ENCODE measurements around the gene TRA2B.

The TRA2B gene

GRCh38 chr3:185949515-185949914 lies 11.7 kb upstream of the TRA2B start:
- DNase-seq = no peak

- no peak for DNase-seq
Observed at GRCh38 chr3:185948292-185948691, 10.5 kb upstream of the TRA2B start.

GRCh38 chr3:185943760-185944106 lies 5.9 kb upstream of the TRA2B start:
- DNase-seq = no peak

DNA sequence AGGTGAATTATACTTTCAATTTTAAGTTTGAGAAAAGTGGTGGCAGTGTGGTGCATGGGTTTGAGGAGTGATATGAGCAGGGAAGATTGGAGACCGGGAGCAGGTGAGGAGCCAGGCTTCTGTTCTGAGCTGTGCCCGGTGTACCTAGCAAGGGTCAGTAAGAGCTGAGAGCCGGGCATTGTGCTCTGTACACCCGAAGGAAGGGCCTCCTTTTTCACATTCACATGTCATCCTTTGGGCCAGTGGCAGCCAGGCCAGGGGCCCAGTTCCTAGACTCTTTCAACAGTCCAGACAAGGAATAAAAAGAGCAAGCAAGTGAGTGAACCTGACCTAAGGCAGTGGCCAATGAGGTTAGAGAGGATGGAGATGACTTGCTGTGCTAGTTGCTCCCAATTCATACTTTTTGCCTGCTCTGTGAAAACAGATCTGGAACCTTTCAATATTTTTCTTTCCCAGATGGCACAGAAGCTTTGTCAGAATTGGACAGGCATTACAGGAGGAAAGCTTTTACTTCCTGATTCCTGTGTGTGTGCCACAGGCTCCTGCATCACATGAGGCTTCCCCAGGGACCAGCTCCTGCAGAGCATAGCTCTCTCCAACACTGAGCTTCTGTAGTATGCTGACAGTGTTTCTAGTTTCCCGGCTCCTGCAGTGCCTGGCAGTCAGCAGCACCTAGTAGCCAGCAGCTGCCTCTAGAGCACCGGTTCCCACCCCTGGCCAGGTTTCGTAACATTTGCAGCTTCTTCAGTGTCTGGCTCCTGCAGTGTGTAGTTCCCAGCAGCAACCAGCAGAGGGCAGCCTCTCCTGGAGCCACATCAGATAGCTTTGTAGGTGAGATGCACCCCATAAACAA lies 5.3 kb upstream of the TRA2B start:
- DNase-seq = peak; percentile 69 to 89 (median 78)

- DNase-seq = no peak
Observed at GRCh38 chr3:185942396-185942795, 4.6 kb upstream of the TRA2B start.

DNA sequence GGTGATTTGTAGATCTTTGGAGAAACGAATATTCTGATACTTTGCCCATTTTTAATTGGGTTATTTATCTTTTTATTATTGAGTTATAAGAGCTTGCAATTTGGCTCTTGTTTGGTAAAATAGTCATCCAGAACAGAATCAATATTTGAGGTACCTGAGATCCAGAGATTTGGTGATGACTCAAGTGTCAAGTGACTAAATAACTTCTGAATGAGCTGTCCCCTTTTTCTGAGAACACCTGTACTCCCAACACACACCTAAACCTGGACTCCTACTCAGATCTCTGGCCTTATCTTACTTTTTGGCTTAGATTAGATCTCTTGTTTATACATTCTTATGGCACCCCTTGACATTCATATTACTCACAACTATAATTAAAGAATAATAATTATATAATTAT lies 3.1 kb upstream of the TRA2B start:
- no peak for DNase-seq

GRCh38 chr3:185939721-185940120 lies 1.9 kb upstream of the TRA2B start:
- no peak for DNase-seq

DNA sequence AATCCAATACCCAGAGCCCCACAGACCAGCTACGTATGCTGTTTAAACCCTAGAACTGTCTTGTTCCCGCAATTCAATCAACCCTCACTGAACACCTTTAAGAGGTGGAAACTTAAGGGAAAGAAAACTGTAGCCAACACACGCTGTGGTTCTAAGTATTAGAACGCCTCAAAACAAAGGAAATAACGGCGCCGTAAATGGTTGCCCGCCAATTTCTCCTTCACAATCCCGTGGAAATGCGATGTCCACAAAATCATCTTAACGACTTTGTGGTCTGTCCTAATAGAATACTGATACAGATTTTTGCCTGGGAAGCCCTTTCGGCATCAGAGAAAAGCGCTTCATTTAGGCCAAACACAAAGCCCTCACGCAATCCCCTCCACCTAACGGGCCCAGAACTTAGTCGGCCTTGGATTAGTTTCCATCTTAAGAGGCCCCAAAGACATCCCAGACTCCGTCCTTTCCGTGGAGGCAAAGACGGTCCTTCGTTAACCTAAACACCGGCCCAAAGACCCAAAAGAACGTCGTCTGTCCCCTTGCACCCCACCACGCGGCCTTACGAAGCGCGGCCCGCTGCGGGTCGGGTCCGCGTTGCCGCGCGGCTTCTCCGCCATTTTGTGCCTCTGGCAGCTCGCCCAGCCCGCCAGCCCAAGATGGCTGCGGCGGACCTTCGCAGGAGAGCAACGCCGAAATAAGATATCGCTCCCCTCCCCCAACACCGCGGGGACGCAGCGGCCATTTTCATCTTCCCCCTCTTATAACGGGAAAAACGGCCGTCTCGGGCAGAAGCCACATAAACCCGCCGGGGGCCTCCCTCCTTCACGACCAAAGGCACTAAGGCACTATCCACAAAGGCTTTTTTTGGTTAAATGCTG lies 763 bp downstream of the TRA2B start:
- DNase-seq = peak; percentile 76 to 89 (median 80)

DNA sequence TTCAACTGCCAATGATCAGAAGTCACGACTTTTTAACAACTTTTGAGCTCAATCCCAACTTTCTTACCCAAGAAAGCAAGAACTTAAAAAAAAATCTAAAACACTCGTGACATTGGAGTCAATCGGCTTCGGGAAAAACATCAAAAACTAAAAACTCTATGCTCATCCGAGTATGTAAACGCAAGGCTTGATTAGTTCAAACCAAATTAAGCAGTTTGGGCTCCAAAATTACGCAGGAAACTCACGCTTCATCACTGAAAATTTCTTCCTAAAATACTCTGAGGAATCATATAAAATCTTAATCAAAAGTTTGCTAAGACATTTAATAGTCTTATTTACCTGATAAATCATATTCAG lies 1.6 kb downstream of the TRA2B start:
- DNase-seq = peak in 1 of 6 experiments; percentile 25

- DNase-seq = peak in 1 of 6 experiments; percentile 18
Observed at GRCh38 chr3:185935465-185936272, 2.1 kb downstream of the TRA2B start.

DNA sequence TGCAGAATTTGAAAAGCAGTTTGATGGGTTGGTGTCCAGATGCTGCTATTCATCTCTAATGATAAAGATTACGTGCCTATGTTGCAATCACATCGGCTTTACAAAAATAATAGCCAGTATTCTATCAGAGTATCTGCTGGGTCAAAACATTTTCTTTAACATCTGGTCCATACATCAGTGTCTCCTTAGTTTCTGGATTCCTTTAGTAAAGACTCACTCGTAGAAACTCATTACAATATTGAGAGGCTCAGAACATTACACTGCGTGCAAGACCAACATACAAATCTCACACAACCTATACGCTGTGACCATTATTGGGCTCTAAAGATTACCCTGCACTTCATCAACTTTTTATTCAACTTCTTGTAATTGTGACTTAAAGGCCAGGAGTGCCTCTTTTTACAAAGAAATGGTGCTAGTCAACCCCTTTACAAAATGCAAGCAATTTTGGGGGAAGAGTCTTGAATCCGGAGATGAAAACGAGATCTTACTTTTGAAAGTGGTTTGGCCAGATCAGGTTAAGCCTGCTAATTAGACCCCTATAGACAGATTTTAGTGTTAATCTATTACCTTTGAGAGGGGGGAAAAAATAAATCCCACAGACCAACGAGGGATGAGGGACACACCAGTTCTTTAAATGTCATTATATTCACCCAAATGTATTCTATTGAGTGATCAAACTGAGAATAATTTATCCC lies 2.9 kb downstream of the TRA2B start:
- no peak for DNase-seq

DNA sequence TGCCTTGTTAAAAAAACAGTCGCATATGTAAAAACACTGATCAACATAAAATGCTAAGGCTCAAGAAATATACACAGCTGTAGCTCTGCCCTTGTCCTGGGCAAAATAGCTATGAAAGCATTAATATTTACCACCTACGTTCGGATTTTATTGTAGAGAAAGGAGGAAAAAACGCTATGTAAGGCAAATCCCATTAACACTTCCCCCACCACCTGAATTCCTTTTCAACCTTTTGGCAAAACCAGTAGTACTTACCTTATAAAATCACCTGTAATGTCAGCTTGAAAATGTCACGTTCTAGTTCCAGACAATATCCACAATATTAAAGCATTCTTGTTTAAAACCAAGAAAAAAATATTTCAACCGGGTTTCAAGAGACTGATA lies 3.6 kb downstream of the TRA2B start:
- DNase-seq = no peak

DNA sequence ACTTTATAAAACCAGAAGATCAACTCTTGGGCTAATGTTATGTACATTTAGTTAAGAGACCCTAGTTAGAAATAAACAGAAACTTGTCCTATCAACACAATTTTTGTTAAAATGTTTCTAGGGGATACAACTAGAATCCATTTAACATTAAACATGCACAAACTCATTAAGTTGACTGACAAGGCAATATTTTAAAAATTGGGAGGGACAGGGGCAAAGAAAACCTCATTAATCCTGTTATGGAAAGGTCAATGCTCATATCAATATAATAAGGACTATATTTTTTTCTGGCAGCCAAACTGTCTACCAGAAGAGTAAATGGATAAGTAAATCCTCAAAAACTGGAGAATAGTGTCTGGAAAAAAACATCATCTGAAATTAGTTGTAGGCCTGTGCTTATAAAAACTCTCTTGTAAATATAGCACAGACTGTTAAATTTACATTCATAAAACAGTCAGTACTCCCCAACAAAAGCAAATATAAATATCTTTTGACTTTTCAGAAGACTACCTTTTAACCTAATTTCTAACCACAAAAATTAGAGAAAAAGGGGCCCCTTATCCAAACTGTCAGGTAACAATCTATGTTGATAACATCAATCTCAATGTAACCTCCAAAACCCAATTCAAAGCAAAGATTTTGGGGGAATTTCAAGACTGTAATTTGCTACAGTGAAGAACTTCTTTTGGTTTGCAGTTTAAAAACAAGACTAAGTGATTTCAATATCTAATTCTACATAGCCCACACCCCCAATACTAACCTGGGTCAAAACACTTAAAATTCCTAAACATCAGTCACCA lies 4.2 kb downstream of the TRA2B start:
- no peak for DNase-seq

- DNase-seq = no peak
Observed at GRCh38 chr3:185931777-185932612, 5.8 kb downstream of the TRA2B start.

GRCh38 chr3:185930393-185931107 lies 7.3 kb downstream of the TRA2B start:
- DNase-seq = no peak

DNA sequence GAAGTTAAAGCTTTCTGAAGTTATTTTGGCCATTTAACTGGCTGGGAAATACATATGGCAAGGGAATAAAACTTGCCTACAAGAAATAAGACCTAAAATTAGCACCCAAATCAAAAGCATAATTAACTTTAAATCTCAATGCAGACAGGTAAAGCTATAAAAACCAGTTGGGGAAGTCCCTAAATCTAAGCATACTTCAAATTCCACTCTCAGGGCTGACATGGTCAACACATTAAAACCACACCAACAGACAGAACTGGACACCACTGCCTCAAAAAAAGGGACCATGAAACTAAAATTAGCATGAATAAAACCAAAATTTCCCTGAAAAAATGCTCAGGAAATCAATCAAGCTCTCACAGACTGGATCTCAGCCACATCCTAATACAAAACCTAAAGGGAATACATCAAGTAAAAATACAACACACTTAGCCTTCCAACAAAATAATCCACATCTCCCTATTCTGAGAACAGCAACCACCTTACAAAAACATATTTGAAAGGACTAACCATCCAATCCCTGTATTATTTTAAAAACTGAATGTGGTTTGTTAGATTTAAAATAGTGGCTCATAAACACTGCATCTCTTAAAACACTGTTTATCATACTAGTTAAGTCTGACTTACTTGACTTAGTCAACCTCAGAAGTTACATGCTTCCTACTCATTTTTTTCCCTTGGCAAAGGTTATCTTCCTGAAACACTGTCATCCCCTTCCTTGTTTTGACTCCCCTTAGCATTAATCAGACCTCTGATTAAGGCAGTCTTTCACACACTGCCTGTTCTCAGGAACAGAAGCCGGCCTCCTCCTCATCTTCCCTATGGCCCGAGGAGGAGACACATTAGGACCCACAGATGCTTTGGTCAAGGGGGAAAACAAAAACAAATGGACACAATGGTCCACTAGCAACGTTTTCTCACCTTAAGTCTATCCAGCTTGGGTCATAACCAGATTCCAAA lies 8.3 kb downstream of the TRA2B start:
- DNase-seq = no peak

DNA sequence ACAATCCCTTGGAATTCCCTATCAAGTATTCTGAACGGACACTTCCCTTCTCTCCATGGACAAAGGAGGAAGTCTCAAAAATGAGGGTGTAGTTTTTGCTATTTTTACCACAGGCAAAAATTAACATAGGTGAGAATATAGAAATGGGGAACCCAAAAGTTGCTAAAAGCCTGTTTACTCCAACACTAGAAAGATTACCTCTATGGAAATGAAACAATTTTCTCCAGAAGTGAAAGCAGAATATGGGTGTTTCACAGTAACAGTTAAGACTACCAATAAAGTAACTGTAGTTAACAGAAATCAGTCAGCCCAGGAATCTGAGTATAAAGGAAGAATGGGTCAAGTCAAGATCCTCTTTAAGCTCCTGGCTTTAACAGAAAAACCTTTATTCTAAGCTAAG lies 9.3 kb downstream of the TRA2B start:
- DNase-seq = no peak

DNA sequence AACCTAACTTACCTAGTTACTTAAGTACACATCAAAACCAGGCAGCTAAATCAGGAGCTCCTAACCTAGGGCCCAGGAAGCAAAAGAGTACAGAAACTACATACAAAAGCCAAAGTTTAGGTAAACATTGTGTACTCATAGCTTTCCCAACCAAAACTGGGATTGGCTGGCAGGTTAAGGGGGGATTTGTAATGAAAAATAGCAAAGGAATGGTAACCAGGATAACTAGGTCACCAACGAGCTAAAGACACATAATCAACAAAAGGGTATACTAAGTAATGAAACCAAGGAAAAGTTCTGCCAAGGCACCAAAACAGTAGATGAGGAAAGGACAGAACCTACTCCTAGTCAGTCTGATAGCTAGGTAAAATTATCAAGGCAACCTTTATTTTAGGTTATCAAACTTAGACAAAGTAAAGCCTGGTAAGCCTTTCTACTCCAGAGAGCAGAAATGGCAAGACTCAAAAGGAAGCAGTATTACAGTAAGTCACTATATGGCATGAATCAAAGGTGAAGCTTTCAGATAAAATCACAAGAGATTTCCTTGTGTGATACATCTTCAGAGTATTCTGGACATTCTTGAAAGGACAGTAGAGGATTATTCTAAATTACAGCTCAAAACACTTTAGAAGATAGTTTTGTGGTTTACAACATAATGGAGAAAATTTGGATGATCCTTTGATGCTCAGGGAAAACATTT lies 10.2 kb downstream of the TRA2B start:
- no peak for DNase-seq
